Stimulated activated naive CD4-positive, alpha-beta T cell (primary cell): ENCODE results near the gene PTGDS.

Experiments
- DNase-seq, 6 experiments: peaks; one replicate each; lab custom pipeline; 2025; lab: John Stamatoyannopoulos, UW

PTGDS gene

DNA sequence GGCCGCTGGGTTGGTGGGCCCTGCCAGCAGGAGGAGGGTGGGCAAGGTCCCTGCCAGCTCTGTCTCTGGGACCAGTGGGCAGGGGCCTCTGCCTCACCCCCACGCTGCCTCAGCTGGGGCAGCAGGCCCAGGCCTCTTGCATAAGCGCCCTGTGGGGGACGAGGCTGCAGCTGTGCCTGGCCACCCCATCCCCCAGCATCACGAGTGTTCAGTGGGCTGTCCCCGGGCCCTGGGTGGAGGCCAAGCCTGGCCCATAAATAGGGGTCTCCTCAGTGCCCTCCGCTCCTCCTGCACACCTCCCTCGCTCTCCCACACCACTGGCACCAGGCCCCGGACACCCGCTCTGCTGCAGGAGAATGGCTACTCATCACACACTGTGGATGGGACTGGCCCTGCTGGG is at the start of gene PTGDS:
PTGDS (plus strand) TSS at position 282 of the 400 bp plus-strand sequence; CDS start at position 357, 75 bp downstream.
- DNase-seq: no peak

GRCh38 chr9:136928591-136928990 is 48.7 kb upstream of the PTGDS start:
- no peak for DNase-seq

GRCh38 chr9:136930014-136930413 is 47.3 kb upstream of the PTGDS start:
- no peak for DNase-seq

GRCh38 chr9:136931611-136932130 is 45.6 kb upstream of the PTGDS start:
- no peak for DNase-seq

GRCh38 chr9:136934277-136934676 is 43.0 kb upstream of the PTGDS start:
- no peak for DNase-seq

DNA sequence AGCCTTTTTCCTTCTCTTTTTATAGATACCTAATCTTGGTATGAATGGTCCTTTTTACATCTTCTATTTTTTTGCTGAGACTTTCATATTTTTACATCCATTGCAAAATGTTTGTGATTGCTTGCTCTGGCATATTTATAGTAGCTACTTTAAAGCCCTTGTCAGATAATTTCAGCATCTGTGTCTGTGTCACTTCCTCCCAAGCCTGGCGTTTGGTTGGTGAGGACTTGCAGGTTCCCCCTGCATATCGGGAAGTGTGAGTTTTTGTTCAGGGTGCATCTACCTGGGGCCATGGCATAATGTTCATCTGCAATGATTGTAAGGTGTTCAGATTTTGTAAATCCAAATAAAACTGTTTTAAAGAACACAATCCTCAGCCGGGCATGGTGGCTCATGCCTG is 41.7 kb upstream of the PTGDS start:
- DNase-seq: no peak

DNA sequence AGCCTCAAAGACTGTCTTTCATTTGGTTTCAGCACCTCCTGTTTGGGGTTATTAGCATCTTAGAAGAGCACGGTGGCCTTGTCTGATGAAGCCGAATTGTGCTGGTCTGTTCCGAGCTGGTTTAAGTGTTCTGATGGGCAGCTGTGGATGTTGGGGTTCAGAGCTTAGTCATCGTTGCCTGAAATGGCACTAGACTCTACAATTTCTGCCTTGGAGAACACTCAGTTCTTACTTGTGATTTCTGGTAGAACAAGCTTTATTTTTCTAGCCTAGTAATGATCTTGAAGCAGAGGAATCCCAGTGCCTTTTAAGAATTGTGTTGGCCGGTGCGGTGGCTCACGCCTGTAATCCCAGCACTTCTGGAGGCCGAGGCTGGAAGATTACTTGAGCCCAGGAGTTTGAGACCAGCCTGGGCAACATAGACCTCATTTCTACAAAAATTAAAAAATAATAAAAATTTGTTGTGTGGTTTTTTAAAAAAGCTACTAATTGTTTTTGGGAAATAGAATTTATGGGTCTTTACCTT is 40.6 kb upstream of the PTGDS start:
- DNase-seq: no peak

- DNase-seq: no peak
Observed at GRCh38 chr9:136937186-136938001, 39.9 kb upstream of the PTGDS start.

- DNase-seq: no peak
Observed at GRCh38 chr9:136939431-136939995, 37.8 kb upstream of the PTGDS start.

DNA sequence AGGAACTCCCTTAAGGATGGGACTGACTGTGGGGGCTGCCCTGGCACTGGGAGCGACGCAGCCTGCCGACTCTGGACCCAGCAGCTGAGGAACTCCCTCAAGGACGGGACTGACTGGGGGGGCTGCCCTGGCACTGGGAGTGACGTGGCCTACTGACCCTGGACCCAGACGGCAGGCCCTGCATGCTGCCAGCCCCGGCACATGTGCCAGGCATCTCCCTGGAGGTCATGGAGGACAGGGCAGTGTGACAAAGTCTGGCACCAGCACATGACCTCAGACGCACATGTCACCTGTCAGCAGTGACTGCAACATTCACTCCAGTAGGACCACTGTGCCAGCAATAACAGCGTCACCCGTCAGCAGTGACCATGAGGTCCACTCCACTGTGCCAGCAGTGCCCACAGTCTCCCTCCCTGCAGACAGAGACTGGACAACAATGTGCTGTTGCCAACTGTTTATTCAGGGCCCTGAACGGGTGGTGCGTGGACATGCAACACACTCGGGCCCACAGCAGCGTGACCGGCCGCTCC is 37.2 kb upstream of the PTGDS start:
- DNase-seq: no peak

- DNase-seq: no peak
Observed at GRCh38 chr9:136940526-136941230, 36.6 kb upstream of the PTGDS start.

DNA sequence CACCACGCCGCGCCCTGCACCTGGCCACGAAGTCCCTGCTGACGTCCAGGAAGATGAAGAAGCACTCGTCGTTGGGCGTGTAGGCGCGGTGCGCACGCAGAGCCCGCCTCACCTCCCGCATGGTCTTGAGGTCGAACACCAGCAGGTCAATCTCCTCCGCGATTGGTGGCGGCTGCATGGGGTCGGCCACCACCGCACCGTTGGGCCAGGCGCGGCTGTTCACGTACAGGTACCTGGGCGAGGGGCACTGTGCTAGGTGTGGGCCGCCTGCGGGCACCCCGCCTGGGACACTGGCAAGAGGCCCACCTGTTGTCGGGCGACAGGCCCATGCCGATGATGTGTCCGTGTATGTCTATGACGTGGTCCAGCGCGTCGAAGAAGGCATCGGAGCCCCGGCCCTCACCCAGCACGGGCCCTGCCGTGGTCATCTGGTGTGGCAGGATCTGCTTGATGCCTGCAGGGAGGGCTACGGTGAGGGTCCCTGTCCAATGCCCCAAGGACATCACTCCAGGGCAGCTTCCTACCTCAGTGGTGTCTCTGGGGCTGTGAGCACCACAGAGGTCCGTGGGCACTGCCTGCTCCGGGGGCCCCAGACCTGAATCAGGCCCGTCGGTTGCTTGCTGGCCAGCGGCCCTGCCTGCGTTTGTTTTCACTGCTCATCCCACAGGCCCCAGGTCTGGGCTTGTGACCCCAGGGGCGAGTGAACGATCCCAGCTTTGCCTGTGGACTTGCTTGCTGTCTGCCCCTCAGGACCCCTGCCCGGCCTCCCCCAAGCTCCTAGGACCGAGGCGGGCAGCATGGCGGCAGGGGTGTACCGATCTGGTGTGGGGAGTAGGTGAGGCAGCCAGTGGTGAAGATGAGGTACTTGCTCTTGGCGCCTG is 35.8 kb upstream of the PTGDS start:
- no peak for DNase-seq

DNA sequence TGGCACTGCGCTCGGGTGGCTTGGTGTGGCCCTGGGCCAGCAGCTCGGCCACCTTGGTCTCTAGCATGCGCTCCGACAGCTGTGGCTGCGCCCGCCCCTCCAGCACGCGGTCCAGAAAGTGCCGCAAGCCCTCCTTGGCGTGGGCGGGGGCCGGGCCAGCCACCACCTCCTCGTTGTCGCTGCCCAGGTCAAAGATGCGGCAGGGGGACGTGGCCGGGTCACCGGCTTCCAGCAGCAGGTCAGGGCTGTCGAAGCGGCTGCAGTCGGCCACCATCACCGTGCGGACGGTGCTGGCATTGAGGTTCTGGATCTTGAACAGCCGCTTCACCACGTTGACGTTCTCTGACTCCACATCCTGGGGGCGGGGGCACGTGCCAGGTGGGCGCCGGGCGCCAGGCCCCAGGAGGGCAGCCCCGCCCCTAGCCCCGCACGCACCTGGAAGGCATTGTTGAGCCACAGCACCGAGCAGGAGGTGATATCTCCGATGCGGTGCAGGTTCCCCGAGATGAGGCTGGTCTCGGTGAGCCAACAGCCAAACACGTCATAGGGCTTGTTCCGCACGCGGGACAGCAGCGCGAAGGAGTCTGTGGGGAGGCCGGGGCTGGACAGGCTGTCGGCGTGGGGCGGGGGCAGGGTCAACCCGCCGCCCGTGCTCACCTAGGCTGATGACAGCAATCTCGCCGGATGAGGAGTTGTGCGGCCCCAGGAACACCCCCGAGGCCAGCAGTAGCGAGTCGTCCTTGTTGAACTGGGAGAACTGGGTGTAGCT is 35.0 kb upstream of the PTGDS start:
- no peak for DNase-seq

- DNase-seq: no peak
Observed at GRCh38 chr9:136942881-136943230, 34.4 kb upstream of the PTGDS start.

DNA sequence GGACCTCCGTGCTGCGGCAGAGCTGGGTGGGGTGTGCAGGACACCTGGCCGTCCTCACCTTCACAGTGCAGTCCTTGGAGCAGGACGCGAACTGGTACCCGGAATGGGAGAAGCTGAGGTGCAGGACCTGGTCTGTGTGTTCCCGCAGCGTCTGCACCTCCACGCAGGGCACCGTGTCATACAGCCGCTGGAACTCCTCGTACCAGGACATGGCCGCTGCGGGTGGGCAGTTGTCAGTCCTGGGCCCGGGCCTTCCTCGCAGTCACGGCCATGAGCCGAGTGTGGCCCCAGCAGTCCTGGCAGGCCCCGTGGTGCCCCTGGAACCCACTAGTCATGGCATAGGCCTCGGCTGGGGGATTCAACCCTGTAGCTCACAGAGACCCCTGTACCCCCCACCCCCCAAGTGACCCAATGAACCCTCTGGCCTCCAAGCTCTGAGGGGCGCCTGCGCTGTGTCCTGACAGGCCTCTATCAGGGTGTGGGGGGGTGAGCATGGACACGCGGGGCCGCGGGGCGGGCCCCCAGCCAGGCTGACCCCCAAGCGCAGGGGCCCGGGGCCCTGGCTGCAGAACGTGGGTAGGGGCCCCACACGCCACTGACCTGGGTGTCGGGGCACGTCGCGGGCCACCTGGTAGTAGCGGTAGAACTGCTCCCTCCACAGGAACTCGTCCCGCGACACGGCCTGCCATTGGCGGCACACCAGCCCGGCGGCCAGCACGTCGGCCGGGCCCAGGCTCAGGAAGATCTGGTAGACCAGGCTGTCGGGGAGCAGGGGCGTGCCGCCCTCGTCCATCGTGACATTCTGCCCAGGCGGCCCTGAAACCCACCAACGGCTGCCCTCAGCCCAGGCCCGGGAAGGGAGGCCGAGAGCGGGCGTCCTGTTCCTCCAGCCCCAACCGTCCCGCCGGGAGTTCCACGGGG is 33.8 kb upstream of the PTGDS start:
- DNase-seq: peak in 4 of 6 experiments; percentile 25 to 54 (median 35)

DNA sequence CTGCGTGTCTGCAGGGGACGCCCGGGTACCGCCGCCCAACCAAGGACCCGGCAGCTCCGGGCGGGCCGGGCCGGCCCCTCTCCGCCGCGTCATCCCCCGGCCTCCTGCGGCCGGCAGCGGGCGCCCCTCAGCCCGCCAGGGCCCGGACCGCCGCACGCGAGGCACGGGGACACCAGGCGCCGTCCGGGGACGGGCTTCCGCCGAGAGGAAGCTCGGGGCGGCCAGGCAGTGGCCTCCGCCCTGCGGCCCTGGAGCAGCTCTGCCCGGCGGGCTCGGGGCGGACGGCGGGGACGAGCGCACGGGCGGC is 33.1 kb upstream of the PTGDS start:
- DNase-seq: no peak

GRCh38 chr9:136944519-136945332 is 32.6 kb upstream of the PTGDS start, which contains the start of the genes C8G and FBXW5:
TSS of gene C8G (plus strand) at chr9:136945243. CDS start at chr9:136945321, 78 bp downstream.
TSS of gene FBXW5 (minus strand) at chr9:136944738. CDS start at chr9:136944083, 655 bp downstream.
- DNase-seq: peak; percentile 88 to 96 (median 90)
